HUES48 (cell line): ENCODE measurements around the gene SMAD7.

Source experiments
- H3K27ac ChIP-seq: one replicate; pipeline ENCODE4 v1.7.0; 2013; ENCODE audit warnings: low read depth, low read length, inconsistent platforms
- H3K27me3 ChIP-seq: 2 replicates; pipeline ENCODE4 v1.6.1; 2013; ENCODE audit warnings: mild to moderate bottlenecking, low read length; ENCODE audit not compliant: control insufficient read depth, insufficient read depth
- H3K36me3 ChIP-seq: 2 replicates; pipeline ENCODE4 v1.6.1; 2013; ENCODE audit warnings: low read length; ENCODE audit not compliant: control insufficient read depth, insufficient read depth
- H3K4me1 ChIP-seq: 2 replicates; pipeline ENCODE4 v1.6.1; 2013; ENCODE audit warnings: mild to moderate bottlenecking, low read length; ENCODE audit not compliant: control insufficient read depth, insufficient read depth
- H3K4me3 ChIP-seq: 2 replicates; pipeline ENCODE4 v1.5.1; 2013; ENCODE audit warnings: mild to moderate bottlenecking, low read depth, low read length
- H3K9ac ChIP-seq: 2 replicates; pipeline ENCODE4 v1.6.1; 2013; ENCODE audit warnings: mild to moderate bottlenecking, low read depth, low read length, moderate library complexity
- H3K9me3 ChIP-seq: 2 replicates; pipeline ENCODE4 v1.6.1; 2013; ENCODE audit warnings: low read length; ENCODE audit not compliant: control insufficient read depth, insufficient read depth

SMAD7 gene

DNA sequence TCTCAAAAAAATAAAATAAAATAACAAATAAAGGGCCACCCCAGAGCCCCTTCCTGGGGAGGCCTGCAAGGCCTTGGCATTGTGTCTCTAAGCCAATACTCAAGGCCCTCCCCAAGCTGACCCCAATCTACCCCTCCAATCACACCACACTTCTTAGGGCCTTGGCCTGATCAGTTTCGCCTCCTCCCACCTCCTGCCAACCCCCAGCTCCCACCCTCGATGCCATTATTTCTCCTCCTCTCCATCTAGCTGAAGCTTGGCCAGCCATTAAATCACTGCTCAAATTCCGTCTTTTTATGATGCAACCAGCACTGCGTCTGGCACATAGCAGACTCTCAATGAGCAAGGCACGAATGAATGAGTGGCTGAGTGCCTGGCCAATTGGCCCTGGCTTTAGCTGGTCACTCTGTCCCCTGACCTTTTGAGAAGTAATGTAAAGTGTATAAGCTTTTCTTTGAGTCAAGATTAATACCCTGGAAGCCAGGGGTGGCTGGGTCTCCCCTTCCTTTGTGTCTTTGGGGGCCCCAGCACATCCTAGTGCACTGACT lies 55.9 kb downstream of the SMAD7 start:
- Histone ChIP-seq H3K9ac (no peak overlapping the region), H3K9me3 (no peaks in the 10 kb centered on the region), H3K4me3 (no peak overlapping the region), H3K4me1 (peaks cover 7% of the 10 kb centered on the region), H3K27ac (no peak overlapping the region), H3K36me3 (no peaks in the 10 kb centered on the region), H3K27me3 (no peaks in the 10 kb centered on the region)

DNA sequence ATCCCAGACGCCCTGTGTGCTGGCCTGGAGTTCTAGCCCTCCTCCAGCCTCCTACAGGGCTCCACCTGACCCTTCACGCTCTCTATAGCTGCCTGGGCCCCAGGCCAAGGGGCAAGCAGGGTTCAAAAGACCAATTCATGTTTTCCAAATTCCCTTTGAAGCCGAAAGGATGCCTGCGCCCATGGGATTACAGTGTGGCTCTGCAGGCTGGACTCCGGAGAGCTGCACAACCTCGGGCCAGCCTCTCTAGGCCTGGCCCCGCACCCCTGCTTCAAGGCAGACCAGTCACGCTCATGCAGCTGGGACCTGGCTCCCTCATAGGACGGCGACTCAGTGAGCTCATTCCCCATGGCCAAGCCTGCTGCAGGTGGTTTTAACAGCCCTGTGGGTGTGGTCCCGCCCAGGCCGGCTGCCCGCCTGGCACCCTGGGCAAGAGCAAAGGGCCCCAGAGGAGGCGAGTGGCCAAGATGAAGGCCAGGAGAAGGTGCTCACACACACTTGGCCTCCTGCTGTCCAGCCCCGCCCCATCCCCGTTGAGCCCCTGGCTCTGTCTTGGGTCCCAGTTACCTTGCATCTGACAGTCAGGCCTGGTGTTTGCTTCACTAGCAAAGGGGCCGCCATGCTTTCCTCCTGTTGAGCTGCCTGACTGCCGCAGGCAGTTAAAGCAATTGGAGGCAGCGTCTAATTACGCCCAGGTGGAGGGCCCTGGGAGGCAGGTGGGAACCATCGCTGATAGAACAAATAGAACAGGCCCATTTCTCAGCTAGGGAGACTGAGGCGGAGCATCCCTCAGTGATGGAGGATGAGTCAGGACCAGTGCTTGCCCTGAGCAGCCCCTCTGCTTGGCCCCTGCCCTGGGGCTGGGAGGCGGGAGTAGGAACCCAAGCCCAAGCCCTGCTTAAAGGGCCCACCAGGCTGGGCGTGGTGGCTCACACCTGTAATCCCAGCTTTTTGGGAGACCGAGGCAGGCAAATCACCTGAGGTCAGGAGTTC lies 56.9 kb downstream of the SMAD7 start:
- Histone ChIP-seq H3K9ac (no peak overlapping the region), H3K4me3 (no peak overlapping the region), H3K36me3 (no peaks in the 10 kb centered on the region), H3K4me1 (peaks cover 15% of the 10 kb centered on the region), H3K27ac (no peak overlapping the region), H3K27me3 (no peaks in the 10 kb centered on the region), H3K9me3 (no peaks in the 10 kb centered on the region)

DNA sequence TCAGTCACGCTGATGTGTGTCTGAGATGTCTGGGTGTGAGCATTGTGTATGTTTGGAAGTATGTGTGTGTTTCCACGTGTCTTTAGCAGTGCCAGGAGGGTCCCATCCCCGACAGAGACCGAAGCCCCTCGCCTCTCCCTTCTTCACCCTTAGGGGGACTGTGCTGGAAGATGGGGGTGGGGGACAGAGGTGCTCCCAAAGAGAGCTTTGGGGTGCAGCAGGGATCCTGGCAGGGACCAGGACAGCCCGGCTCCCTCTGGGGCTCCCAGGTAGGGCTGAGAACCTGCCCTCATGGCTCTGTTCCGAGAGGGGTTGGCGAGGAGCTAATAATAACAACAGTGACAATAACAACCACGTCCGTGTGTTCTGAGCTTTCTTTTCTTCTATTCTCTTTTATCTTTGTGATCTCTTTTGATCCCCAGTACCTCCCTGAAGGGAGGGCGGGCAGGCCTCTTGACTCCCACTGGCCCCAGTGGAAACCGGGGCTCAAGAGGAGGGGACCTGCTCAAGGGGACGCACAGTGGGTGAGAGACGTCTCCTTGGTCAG lies 57.6 kb downstream of the SMAD7 start:
- H3K9ac ChIP-seq, result no peak overlapping the region

DNA sequence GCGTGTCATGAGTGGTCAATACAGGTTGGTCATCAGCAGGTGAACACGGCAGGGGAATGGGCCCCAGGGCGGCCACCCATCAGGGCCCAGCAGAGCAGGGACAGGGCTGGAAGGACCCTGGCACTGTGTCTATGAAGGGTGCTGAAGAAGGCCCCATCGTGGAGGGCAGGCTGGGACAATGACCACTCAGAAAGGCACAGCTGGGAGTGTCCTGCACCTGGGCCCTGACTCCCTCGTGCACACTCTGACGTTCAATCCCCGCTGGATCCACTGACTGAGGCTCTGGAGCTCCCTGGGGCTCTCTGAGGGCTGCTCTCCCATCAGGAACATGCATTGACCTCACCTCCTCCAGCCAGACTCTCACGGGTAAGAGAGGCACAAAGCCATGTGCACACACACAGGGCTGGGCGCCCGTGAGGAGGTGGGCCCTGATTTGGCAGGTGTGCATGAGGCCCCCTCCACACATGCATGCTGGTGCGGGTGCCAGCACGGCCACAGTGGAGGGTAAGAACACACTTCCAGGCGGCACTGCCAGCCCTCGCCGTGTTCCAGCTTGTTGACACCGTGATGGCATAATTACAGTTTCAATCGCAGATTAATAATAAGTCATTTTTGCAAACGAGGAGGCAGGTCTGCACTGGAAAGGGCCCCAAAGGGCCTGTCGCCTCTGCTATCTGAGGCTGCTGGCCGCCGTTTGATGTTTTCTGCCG lies 58.5 kb downstream of the SMAD7 start:
- no peak overlapping the region for H3K4me3 ChIP-seq
- H3K27me3 ChIP-seq, result no peaks in the 10 kb centered on the region
- H3K9ac ChIP-seq, result no peak overlapping the region
- no peaks in the 10 kb centered on the region for H3K9me3 ChIP-seq
- no peaks in the 10 kb centered on the region for H3K36me3 ChIP-seq
- peaks cover 16% of the 10 kb centered on the region for H3K4me1 ChIP-seq
- no peak overlapping the region for H3K27ac ChIP-seq

More for the DNA sequence above, 57.6 kb downstream of the SMAD7 start:
- H3K27ac ChIP-seq, result no peak overlapping the region
- H3K9me3 ChIP-seq, result no peaks in the 10 kb centered on the region
- H3K4me3 ChIP-seq, result no peak overlapping the region
- no peaks in the 10 kb centered on the region for H3K27me3 ChIP-seq
- peaks cover 16% of the 10 kb centered on the region for H3K4me1 ChIP-seq
- H3K36me3 ChIP-seq, result no peaks in the 10 kb centered on the region

DNA sequence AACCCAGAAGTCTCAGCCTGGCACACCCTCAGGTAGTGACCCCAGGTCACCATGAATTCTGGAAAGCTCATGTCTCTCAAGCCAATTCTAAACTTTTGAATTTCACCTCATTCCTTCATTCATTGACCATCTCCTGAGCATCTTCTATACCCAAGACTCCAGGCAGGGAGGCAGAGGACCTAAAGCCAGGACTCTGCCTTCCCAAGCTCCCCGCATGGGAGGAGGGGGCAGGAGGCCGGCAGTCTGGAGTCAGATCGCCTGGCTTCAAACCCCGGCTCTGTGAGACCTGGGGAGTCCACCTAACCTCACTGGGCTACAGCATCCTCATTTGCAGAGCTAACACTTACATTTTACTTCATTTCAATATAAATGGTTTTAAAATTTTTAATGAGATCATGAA lies 59.0 kb downstream of the SMAD7 start:
- H3K9ac ChIP-seq, result no peak overlapping the region
- H3K36me3 ChIP-seq, result no peaks in the 10 kb centered on the region
- no peak overlapping the region for H3K4me3 ChIP-seq
- H3K27me3 ChIP-seq, result no peaks in the 10 kb centered on the region
- H3K9me3 ChIP-seq, result no peaks in the 10 kb centered on the region
- no peak overlapping the region for H3K27ac ChIP-seq
- H3K4me1 ChIP-seq, result peaks cover 16% of the 10 kb centered on the region

DNA sequence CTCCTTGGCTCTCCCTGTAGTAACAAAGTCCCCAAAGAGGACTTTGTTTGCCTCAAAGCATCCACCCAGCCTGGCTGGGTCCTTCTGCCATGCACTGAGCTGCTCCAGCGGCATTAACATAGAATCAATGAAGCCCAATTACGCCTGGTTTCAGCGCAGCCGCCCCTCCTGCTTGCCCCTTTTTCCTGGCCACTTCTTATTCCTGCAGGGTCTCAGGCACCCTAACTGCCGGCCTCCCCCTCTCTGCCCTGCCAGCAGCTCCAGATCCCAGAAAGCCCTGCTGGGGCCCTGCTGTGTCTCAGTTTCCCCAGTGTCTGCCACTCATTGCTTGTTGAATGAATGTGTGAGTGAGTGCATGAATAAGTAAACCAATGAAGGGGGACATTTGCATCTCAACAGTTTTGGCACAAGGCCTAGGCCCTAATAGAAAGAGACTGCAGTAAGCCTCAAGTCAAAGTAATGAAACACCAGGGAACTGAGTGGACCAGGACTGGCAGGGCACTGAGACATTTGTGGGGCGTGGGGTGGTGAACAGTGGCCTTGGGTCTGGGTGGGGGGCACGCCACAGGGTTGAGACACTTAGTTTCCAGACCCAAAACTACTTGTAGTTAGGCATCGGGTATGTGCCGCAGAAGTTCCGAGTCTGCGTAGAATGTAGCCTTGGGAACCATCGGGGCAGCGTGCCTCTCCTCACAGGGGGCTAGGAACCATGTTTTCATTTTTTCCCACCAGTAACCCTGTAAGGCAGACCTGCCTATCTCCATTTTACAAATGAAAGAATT lies 60.6 kb downstream of the SMAD7 start:
- Histone ChIP-seq H3K27ac (no peak overlapping the region), H3K36me3 (no peaks in the 10 kb centered on the region), H3K9ac (no peak overlapping the region), H3K4me3 (no peak overlapping the region), H3K9me3 (no peaks in the 10 kb centered on the region), H3K4me1 (peaks cover 16% of the 10 kb centered on the region), H3K27me3 (no peaks in the 10 kb centered on the region)

DNA sequence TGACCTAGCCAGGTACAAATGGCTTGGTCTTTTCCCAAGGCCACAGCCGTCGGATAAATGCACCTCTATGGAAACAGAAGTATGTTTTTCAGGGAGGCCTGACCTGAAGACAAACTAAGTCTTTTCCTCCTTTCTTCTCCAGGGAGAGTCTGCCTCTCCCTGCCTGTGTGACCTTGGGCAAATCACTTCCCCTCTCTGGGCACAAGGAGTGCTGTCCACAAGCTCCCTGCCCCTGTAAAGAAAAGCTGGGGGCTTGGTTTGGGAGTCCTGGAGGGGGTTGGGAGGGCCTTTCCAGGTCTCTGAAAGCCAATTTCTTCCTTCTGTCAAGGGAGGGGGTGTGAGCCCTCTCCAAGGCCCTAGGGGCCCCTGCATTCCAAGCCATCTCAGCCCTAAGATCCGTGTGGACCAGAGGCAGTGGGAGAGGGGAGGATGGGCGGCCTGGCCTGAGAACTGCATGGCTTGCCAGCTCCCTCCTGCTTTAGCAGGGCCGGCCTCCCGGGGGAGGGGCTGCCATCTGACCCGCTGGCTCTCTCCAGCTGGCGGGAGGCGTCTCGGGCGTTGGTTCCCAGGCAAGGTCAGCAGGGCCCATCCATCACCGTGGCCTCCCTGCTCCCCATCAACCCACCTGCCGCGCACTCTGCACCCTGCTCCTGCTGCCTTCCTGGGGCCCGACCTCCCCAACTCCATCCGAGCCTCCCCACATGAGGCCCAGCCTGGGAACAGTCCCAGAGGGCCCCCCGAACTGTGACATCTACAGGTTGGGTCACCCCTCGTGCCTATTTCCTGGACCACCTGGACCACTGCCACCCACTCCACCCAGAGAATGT lies 61.4 kb downstream of the SMAD7 start:
- Histone ChIP-seq H3K9ac (no peak overlapping the region), H3K4me1 (peaks cover 16% of the 10 kb centered on the region), H3K27ac (no peak overlapping the region), H3K9me3 (no peaks in the 10 kb centered on the region), H3K36me3 (no peaks in the 10 kb centered on the region), H3K27me3 (no peaks in the 10 kb centered on the region), H3K4me3 (no peak overlapping the region)

DNA sequence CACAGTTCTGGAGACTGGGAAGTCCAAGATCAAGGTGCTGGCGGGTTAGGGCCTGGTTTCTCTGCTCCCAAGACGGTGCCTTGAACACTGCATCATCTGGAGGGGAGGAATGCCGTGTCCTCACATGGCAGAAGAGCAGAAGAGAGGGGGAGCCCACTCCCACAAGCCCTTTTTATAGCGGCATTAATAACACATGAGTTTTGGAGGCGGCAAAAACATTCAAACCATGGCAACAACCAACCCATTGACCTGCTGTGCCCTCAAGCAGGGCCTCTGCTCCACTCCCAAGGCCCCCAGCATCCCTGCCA lies 62.0 kb downstream of the SMAD7 start:
- Histone ChIP-seq H3K4me3 (no peak overlapping the region), H3K36me3 (no peaks in the 10 kb centered on the region), H3K4me1 (peaks cover 16% of the 10 kb centered on the region), H3K27me3 (no peaks in the 10 kb centered on the region), H3K27ac (no peak overlapping the region), H3K9ac (no peak overlapping the region), H3K9me3 (no peaks in the 10 kb centered on the region)

DNA sequence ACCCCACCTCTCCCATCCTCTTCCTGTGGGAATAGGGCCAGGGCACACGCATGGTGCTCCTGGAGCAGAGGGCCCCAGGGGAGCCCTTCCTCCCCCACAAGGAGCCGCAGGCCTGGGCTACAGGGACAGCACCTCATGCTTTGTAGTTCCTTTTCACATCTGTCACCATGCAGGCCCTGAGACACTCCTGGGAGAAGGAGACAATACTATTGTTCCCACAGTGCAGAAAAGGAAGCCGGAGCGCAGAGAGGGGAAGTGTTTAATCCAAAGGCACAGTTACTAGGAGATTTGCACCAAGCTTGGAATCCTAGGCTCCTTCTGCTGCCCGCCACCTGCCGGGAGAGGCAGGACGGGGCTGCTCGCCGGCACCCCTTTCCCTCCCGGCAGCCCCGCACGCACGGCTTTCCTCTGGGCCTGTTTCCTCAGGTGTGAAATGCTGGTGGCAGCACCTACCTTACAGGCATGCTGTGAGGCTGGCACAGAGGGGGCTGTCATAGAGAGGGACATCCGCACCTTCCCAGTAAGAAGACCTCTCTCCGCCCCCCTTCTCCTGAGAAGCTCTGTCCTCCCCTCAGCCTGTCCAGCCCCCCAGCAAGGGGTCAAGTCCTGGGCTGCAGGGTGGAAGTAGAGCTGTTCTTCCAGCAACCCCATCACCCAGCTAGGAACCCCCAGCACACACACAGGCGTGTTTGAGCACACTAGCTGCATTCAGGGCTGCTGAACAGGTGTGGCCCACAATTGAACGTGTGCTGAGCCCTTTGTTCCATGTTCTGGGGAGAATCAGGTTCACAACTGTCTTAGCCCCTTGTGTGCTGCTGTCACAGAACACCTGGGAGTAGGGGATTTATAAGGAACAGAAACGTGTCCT lies 62.6 kb downstream of the SMAD7 start:
- Histone ChIP-seq H3K9me3 (no peaks in the 10 kb centered on the region), H3K4me1 (peaks cover 16% of the 10 kb centered on the region), H3K36me3 (no peaks in the 10 kb centered on the region), H3K27me3 (no peaks in the 10 kb centered on the region), H3K27ac (no peak overlapping the region), H3K4me3 (no peak overlapping the region), H3K9ac (no peak overlapping the region)
